ENCODE data around the gene FMNL3. TPM values are rescaled to one million over a fixed set of nuclear protein-coding genes. Genes with fewer than 3 reads are reported as not detected.

FMNL3 gene
- total and polyA plus RNA-seq, 2 of the 8 experiments (the other 6 are each of a cell fraction or from before 2014, with no cell fraction given), result 8.6 to 29.0 TPM

DNA sequence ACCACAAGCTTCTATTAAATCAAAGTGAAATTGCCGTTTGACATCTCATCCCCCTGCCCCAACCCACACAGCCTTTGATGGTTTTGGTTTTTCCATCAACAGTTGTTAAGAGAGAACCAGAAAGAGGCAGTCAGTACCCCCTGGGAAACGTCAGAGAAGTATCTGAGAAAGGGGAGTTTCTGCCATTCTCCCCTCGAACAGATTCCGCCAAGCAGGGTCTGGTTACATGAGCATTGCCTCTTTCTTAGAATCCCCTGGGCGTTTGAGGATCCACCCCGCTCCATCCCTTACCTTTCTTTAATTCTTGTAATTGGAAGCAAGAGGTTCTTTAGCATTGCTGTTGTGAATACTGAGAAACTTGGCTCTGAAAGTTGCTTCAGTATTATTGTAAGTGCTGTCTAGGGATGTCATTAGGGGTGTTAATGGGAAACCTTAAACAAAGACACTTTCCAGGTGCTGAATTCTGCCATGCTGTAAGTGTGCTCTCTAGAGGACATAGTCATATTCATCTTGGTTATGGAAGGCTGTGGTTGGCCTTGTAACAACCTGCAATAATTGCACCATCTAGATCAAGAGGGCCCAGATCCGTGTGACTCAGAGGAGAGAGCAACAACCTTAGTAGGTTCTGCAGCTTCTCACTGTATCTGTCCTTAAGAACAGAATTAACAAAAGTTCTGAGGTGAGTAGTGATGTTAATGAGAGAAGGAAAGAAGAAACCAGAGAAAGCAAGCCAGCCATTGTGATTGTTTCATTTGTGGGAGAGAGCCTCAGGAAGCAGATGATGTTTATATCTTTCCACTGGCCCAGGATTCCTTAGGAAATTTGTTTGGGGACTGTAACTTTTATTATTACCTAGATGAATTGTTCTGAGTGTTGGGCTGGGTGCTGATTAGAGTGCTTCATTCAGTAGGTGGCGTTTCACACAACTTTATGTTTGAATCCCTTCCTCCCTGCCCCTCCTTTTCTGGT lies 43.1 kb upstream of the FMNL3 start:
- H3K27me3 ChIP-seq (replicated peaks in 1 of 4; ENCODE audit: control insufficient read depth in 3 of 4, extremely low read depth in 1 of 4, insufficient read depth in 3 of 4, low read length in 3 of 4), result no peaks in the 10 kb centered on the region; a peak in 1 of 7 replicates
- H4K8ac ChIP-seq (ENCODE audit: extremely low read depth, insufficient read depth, low read length), result no peak overlapping the region
- H4K5ac ChIP-seq (ENCODE audit: insufficient read length, low read depth, low read length), result no peak overlapping the region
- peak overlapping the region in 1 of 2 experiments; percentile 8; a peak in 3 of 4 replicates for H3K4me2 ChIP-seq (ENCODE audit: insufficient read depth in 1 of 2, low read depth in 2 of 2, low read length in 2 of 2)
- DNase-seq (ENCODE audit: low read depth in 1 of 2, low spot score in 2 of 2) (no peak), FAIRE-seq (no peak)
- no peak overlapping the region for H3K4ac ChIP-seq (replicated peaks; ENCODE audit: insufficient read length, low read depth, low read length)
- H2BK12ac ChIP-seq (ENCODE audit: low read depth, low read length), result no peak overlapping the region
- H3K79me1 ChIP-seq (ENCODE audit: low read depth, low read length), result peaks cover 5% of the 10 kb centered on the region
- H3K27ac ChIP-seq (ENCODE audit: low read depth, low read length), result no peak overlapping the region
- H3K79me2 ChIP-seq (ENCODE audit: control insufficient read depth in 1 of 2, insufficient read depth in 2 of 2, low read length in 2 of 2), result peaks cover 31 to 89% of the 10 kb centered on the region in 2 experiments
- peaks cover 17 to 35% (median 22%) of the 10 kb centered on the region in 4 experiments for H3K36me3 ChIP-seq (ENCODE audit: control insufficient read depth in 2 of 4, insufficient read depth in 4 of 4, low read length in 3 of 4)
- no peaks in the 10 kb centered on the region for H3K23me2 ChIP-seq (ENCODE audit: low read depth, low read length)
- no peak overlapping the region for H2AK5ac ChIP-seq (ENCODE audit: low read depth, low read length)
- H2BK120ac ChIP-seq (replicated peaks; ENCODE audit: low read depth, low read length), result no peak overlapping the region
- no peak overlapping the region for H4K91ac ChIP-seq (replicated peaks; ENCODE audit: insufficient read length, low read length)
- no peak overlapping the region for H2BK15ac ChIP-seq (ENCODE audit: low read length)
- ChIA-PET CTCF (ENCODE audit: partially characterized antibody) (interaction anchor here (1.2 kb wide), 1 partner anchor 55 kb away, joined by 3 read pairs; no protein-coding TSS in a partner anchor), POLR2A (ENCODE audit: partially characterized antibody) (interaction anchor here (1.2 to 2.5 kb wide), 3 partner anchors 9 to 15 kb away, joined by 6 to 11 read pairs (median 6); partner anchors contain the start of gene TMBIM6)
- no peak overlapping the region for H2AFZ ChIP-seq (ENCODE audit: low read length)
- H3K14ac ChIP-seq (ENCODE audit: insufficient read length), result no peak overlapping the region
- no peaks in the 10 kb centered on the region for H3K9me3 ChIP-seq (ENCODE audit: insufficient read depth in 2 of 2, low read depth in 1 of 2, low read length in 1 of 2)
- H2BK5ac ChIP-seq (ENCODE audit: low read depth, low read length), result no peak overlapping the region
- H2BK20ac ChIP-seq (ENCODE audit: low read length), result no peak overlapping the region
- H3K4me1 ChIP-seq (replicated peaks in 1 of 4; ENCODE audit: control insufficient read depth in 3 of 4, insufficient read depth in 4 of 4, low read length in 3 of 4), result peaks cover 0 to 7% (median 3%) of the 10 kb centered on the region in 4 experiments; a peak in 3 of 7 replicates
- no peak overlapping the region; a peak in 1 of 8 replicates for H3K4me3 ChIP-seq (ENCODE audit: extremely low read depth in 1 of 4, insufficient read depth in 2 of 4, low read depth in 3 of 4, low read length in 4 of 4)
- no peak overlapping the region for H3K9ac ChIP-seq (replicated peaks in 1 of 4; ENCODE audit: extremely low read depth in 1 of 4, low read depth in 3 of 4, low read length in 3 of 4)
- WGBS, 2 experiments (ENCODE audit: extremely low coverage in 1 of 2, insufficient coverage in 1 of 2, insufficient read length in 1 of 2, insufficient replicate concordance in 2 of 2, low coverage in 1 of 2, low lambda C conversion rate in 2 of 2, missing lambda C conversion rate in 1 of 2), result 76% methylated on average over 8 of the region's 8 CpGs; no CpG with 5 or more reads in 1 of the 2 experiments
- H3K23ac ChIP-seq (ENCODE audit: insufficient read length), result no peak overlapping the region
- H4K20me1 ChIP-seq (replicated peaks in 1 of 2; ENCODE audit: control insufficient read depth in 1 of 2, insufficient read depth in 2 of 2, low read length in 2 of 2), result peaks cover 26 to 35% of the 10 kb centered on the region in 2 experiments
- no peak overlapping the region for H3K18ac ChIP-seq (ENCODE audit: extremely low read depth, low read length)
- H3K56ac ChIP-seq (replicated peaks; ENCODE audit: insufficient read length, low read depth, low read length), result no peak overlapping the region
- no peak for TF ChIP-seq JUN (IDR thresholded peaks at IDR 0.05; ENCODE audit: low read depth, low read length)
- no peak for TF ChIP-seq RBBP5 (IDR thresholded peaks at IDR 0.05; ENCODE audit: borderline replicate concordance, low read depth, low read length)
- TF ChIP-seq GABPA (IDR thresholded peaks at IDR 0.05; ENCODE audit: borderline replicate concordance, insufficient read depth, low read length), result no peak
- no peak for TF ChIP-seq BRCA1 (IDR thresholded peaks at IDR 0.05; ENCODE audit: low read depth, low read length)
- TF ChIP-seq ASH2L (IDR thresholded peaks at IDR 0.05; ENCODE audit: low read length), result no peak
- TF ChIP-seq KDM4A (IDR thresholded peaks at IDR 0.05; ENCODE audit: low read depth, low read length, severe bottlenecking), result no peak

Data from H1 (cell line).